ENCODE measurements around the gene RINL.

The RINL gene

GRCh38 chr19:38877781-38878574 lies at the start of gene RINL:
TSS of gene RINL (minus strand) at chr19:38878275. CDS start at chr19:38876742, 1,533 bp downstream.
- DNase-seq, result peak; percentile 71

GRCh38 chr19:38924388-38924787 lies 46.3 kb upstream of the RINL start:
- no peak for DNase-seq

- no peak for DNase-seq
These were observed 44.4 kb upstream of the RINL start for GRCh38 chr19:38922482-38922881.

GRCh38 chr19:38921420-38922274 lies 43.6 kb upstream of the RINL start:
- DNase-seq, result no peak

- DNase-seq, result no peak
These were observed 42.7 kb upstream of the RINL start for GRCh38 chr19:38920602-38921419.

GRCh38 chr19:38919837-38920601 lies 41.9 kb upstream of the RINL start:
- no peak for DNase-seq

- DNase-seq, result no peak
These were observed 40.5 kb upstream of the RINL start for GRCh38 chr19:38918526-38918925.

GRCh38 chr19:38917921-38918491 lies 39.9 kb upstream of the RINL start:
- no peak for DNase-seq

- DNase-seq, result no peak
These were observed 39.4 kb upstream of the RINL start for GRCh38 chr19:38917516-38917915.

GRCh38 chr19:38915329-38916321 lies 37.5 kb upstream of the RINL start:
- no peak for DNase-seq

- DNase-seq, result no peak
These were observed 35.9 kb upstream of the RINL start for GRCh38 chr19:38913958-38914357.

- no peak for DNase-seq
These were observed 34.8 kb upstream of the RINL start for GRCh38 chr19:38912600-38913514.

GRCh38 chr19:38911388-38912001 lies 33.4 kb upstream of the RINL start:
- DNase-seq, result no peak

- DNase-seq, result no peak
These were observed 32.4 kb upstream of the RINL start for GRCh38 chr19:38910488-38910887.

- no peak for DNase-seq
These were observed 30.8 kb upstream of the RINL start for GRCh38 chr19:38908911-38909310.

GRCh38 chr19:38907670-38908069 lies 29.6 kb upstream of the RINL start:
- DNase-seq, result no peak

- DNase-seq, result no peak
These were observed 29.2 kb upstream of the RINL start for GRCh38 chr19:38907227-38907626.

GRCh38 chr19:38905620-38906019 lies 27.5 kb upstream of the RINL start:
- DNase-seq, result no peak

Measured in activated naive CD4-positive, alpha-beta T cell treated with anti-CD3 and anti-CD28 coated beads, Interleukin-2, amount 50 U/mL, for 16 hours (primary cell).